ENCODE measurements around the gene FLT4. TPM values are rescaled to one million over a fixed set of nuclear protein-coding genes. Genes with fewer than 3 reads are reported as not detected.

FLT4 gene
- polyA plus RNA-seq, 2 donors: 2.8 to 4.0 TPM

- peaks cover 0 to 2% of the 10 kb centered on the region in 2 donors for H3K9me3 ChIP-seq (ENCODE audit: control insufficient read depth in 2 of 2, insufficient read depth in 1 of 2, low read depth in 1 of 2, low read length in 1 of 2)
- no peak overlapping the region for H3K4me3 ChIP-seq (ENCODE audit: low read depth in 1 of 2, low read length in 2 of 2)
- H3K4me1 ChIP-seq (ENCODE audit: control insufficient read depth in 2 of 2, insufficient read depth in 2 of 2, low read length in 1 of 2): peaks cover 6 to 9% of the 10 kb centered on the region in 2 donors
- H3K27ac ChIP-seq (ENCODE audit: low read depth in 2 of 2, low read length in 1 of 2): no peak overlapping the region
- 3% methylated on average over 43 to 44 of the region's 44 CpGs for WGBS, 2 donors
- H3K27me3 ChIP-seq (ENCODE audit: control insufficient read depth in 1 of 2, insufficient read depth in 2 of 2, low read length in 2 of 2): peaks cover 0 to 30% of the 10 kb centered on the region in 2 donors
- H3K36me3 ChIP-seq (ENCODE audit: control insufficient read depth in 2 of 2, insufficient read depth in 2 of 2, low read length in 1 of 2): no peaks in the 10 kb centered on the region
These were observed 59.4 kb downstream of the FLT4 start for GRCh38 chr5:180589771-180590542.

- peaks cover 0 to 3% of the 10 kb centered on the region in 2 donors for H3K9me3 ChIP-seq (ENCODE audit: control insufficient read depth in 2 of 2, insufficient read depth in 1 of 2, low read depth in 1 of 2, low read length in 1 of 2)
- peaks cover 0 to 26% of the 10 kb centered on the region in 2 donors for H3K27me3 ChIP-seq (ENCODE audit: control insufficient read depth in 1 of 2, insufficient read depth in 2 of 2, low read length in 2 of 2)
- peaks cover 6 to 9% of the 10 kb centered on the region in 2 donors for H3K4me1 ChIP-seq (ENCODE audit: control insufficient read depth in 2 of 2, insufficient read depth in 2 of 2, low read length in 1 of 2)
- 82 to 91% methylated on average over 10 of the region's 10 CpGs for WGBS, 2 donors
- no peak overlapping the region for H3K4me3 ChIP-seq (ENCODE audit: low read depth in 1 of 2, low read length in 2 of 2)
- H3K27ac ChIP-seq (ENCODE audit: low read depth in 2 of 2, low read length in 1 of 2): no peak overlapping the region
- no peaks in the 10 kb centered on the region for H3K36me3 ChIP-seq (ENCODE audit: control insufficient read depth in 2 of 2, insufficient read depth in 2 of 2, low read length in 1 of 2)
These were observed 62.5 kb downstream of the FLT4 start for GRCh38 chr5:180586870-180587269.

GRCh38 chr5:180586204-180586603 is 63.2 kb downstream of the FLT4 start:
- no peak overlapping the region for H3K27ac ChIP-seq (ENCODE audit: low read depth in 2 of 2, low read length in 1 of 2)
- 82 to 90% methylated on average over 3 of the region's 3 CpGs for WGBS, 2 donors
- H3K36me3 ChIP-seq (ENCODE audit: control insufficient read depth in 2 of 2, insufficient read depth in 2 of 2, low read length in 1 of 2): no peaks in the 10 kb centered on the region
- no peak overlapping the region for H3K4me3 ChIP-seq (ENCODE audit: low read depth in 1 of 2, low read length in 2 of 2)
- H3K4me1 ChIP-seq (ENCODE audit: control insufficient read depth in 2 of 2, insufficient read depth in 2 of 2, low read length in 1 of 2): peaks cover 6 to 9% of the 10 kb centered on the region in 2 donors
- H3K9me3 ChIP-seq (ENCODE audit: control insufficient read depth in 2 of 2, insufficient read depth in 1 of 2, low read depth in 1 of 2, low read length in 1 of 2): peaks cover 0 to 3% of the 10 kb centered on the region in 2 donors
- peaks cover 0 to 20% of the 10 kb centered on the region in 2 donors for H3K27me3 ChIP-seq (ENCODE audit: control insufficient read depth in 1 of 2, insufficient read depth in 2 of 2, low read length in 2 of 2)

- Histone ChIP-seq H3K4me3 (ENCODE audit: low read depth in 1 of 2, low read length in 2 of 2) (no peak overlapping the region), H3K27ac (ENCODE audit: low read depth in 2 of 2, low read length in 1 of 2) (no peak overlapping the region), H3K4me1 (ENCODE audit: control insufficient read depth in 2 of 2, insufficient read depth in 2 of 2, low read length in 1 of 2) (no peaks in the 10 kb centered on the region), H3K36me3 (ENCODE audit: control insufficient read depth in 2 of 2, insufficient read depth in 2 of 2, low read length in 1 of 2) (no peaks in the 10 kb centered on the region), H3K27me3 (ENCODE audit: control insufficient read depth in 1 of 2, insufficient read depth in 2 of 2, low read length in 2 of 2) (no peaks in the 10 kb centered on the region), H3K9me3 (ENCODE audit: control insufficient read depth in 2 of 2, insufficient read depth in 1 of 2, low read depth in 1 of 2, low read length in 1 of 2) (peaks cover 0 to 3% of the 10 kb centered on the region in 2 donors)
- 73 to 74% methylated on average over 2 of the region's 2 CpGs for WGBS, 2 donors
These were observed 65.7 kb downstream of the FLT4 start for GRCh38 chr5:180583738-180584137.

GRCh38 chr5:180580681-180581080 is 68.7 kb downstream of the FLT4 start:
- H3K9me3 ChIP-seq (ENCODE audit: control insufficient read depth in 2 of 2, insufficient read depth in 1 of 2, low read depth in 1 of 2, low read length in 1 of 2): peaks cover 0 to 3% of the 10 kb centered on the region in 2 donors
- 89 to 90% methylated on average over 6 of the region's 6 CpGs for WGBS, 2 donors

GRCh38 chr5:180575571-180575970 is 73.8 kb downstream of the FLT4 start:
- Histone ChIP-seq H3K27ac (ENCODE audit: low read depth in 2 of 2, low read length in 1 of 2) (no peak overlapping the region), H3K4me3 (ENCODE audit: low read depth in 1 of 2, low read length in 2 of 2) (no peak overlapping the region), H3K4me1 (ENCODE audit: control insufficient read depth in 2 of 2, insufficient read depth in 2 of 2, low read length in 1 of 2) (no peaks in the 10 kb centered on the region), H3K27me3 (ENCODE audit: control insufficient read depth in 1 of 2, insufficient read depth in 2 of 2, low read length in 2 of 2) (no peaks in the 10 kb centered on the region), H3K36me3 (ENCODE audit: control insufficient read depth in 2 of 2, insufficient read depth in 2 of 2, low read length in 1 of 2) (peaks cover 0 to 16% of the 10 kb centered on the region in 2 donors), H3K9me3 (ENCODE audit: control insufficient read depth in 2 of 2, insufficient read depth in 1 of 2, low read depth in 1 of 2, low read length in 1 of 2) (no peaks in the 10 kb centered on the region)
- 78 to 85% methylated on average over 2 of the region's 2 CpGs for WGBS, 2 donors

More at GRCh38 chr5:180580681-180581080, 68.7 kb downstream of the FLT4 start:
- no peaks in the 10 kb centered on the region for H3K4me1 ChIP-seq (ENCODE audit: control insufficient read depth in 2 of 2, insufficient read depth in 2 of 2, low read length in 1 of 2)
- H3K36me3 ChIP-seq (ENCODE audit: control insufficient read depth in 2 of 2, insufficient read depth in 2 of 2, low read length in 1 of 2): no peaks in the 10 kb centered on the region
- H3K27me3 ChIP-seq (ENCODE audit: control insufficient read depth in 1 of 2, insufficient read depth in 2 of 2, low read length in 2 of 2): no peaks in the 10 kb centered on the region
- no peak overlapping the region for H3K4me3 ChIP-seq (ENCODE audit: low read depth in 1 of 2, low read length in 2 of 2)
- no peak overlapping the region for H3K27ac ChIP-seq (ENCODE audit: low read depth in 2 of 2, low read length in 1 of 2)

- peaks cover 7 to 19% of the 10 kb centered on the region in 2 donors for H3K36me3 ChIP-seq (ENCODE audit: control insufficient read depth in 2 of 2, insufficient read depth in 2 of 2, low read length in 1 of 2)
- WGBS, 2 donors: 82 to 83% methylated on average over 8 of the region's 8 CpGs
- no peaks in the 10 kb centered on the region for H3K27me3 ChIP-seq (ENCODE audit: control insufficient read depth in 1 of 2, insufficient read depth in 2 of 2, low read length in 2 of 2)
- no peaks in the 10 kb centered on the region for H3K4me1 ChIP-seq (ENCODE audit: control insufficient read depth in 2 of 2, insufficient read depth in 2 of 2, low read length in 1 of 2)
- no peak overlapping the region for H3K4me3 ChIP-seq (ENCODE audit: low read depth in 1 of 2, low read length in 2 of 2)
- no peak overlapping the region for H3K27ac ChIP-seq (ENCODE audit: low read depth in 2 of 2, low read length in 1 of 2)
- H3K9me3 ChIP-seq (ENCODE audit: control insufficient read depth in 2 of 2, insufficient read depth in 1 of 2, low read depth in 1 of 2, low read length in 1 of 2): no peaks in the 10 kb centered on the region
These were observed 80.5 kb downstream of the FLT4 start for GRCh38 chr5:180568914-180569313.

- WGBS, 2 donors: 80 to 84% methylated on average over 3 of the region's 3 CpGs
- peaks cover 7 to 8% of the 10 kb centered on the region in 2 donors for H3K36me3 ChIP-seq (ENCODE audit: control insufficient read depth in 2 of 2, insufficient read depth in 2 of 2, low read length in 1 of 2)
- H3K4me3 ChIP-seq (ENCODE audit: low read depth in 1 of 2, low read length in 2 of 2): no peak overlapping the region
- no peaks in the 10 kb centered on the region for H3K27me3 ChIP-seq (ENCODE audit: control insufficient read depth in 1 of 2, insufficient read depth in 2 of 2, low read length in 2 of 2)
- no peaks in the 10 kb centered on the region for H3K9me3 ChIP-seq (ENCODE audit: control insufficient read depth in 2 of 2, insufficient read depth in 1 of 2, low read depth in 1 of 2, low read length in 1 of 2)
- H3K4me1 ChIP-seq (ENCODE audit: control insufficient read depth in 2 of 2, insufficient read depth in 2 of 2, low read length in 1 of 2): no peaks in the 10 kb centered on the region
- no peak overlapping the region for H3K27ac ChIP-seq (ENCODE audit: low read depth in 2 of 2, low read length in 1 of 2)
These were observed 85.4 kb downstream of the FLT4 start for GRCh38 chr5:180563994-180564393.

- Histone ChIP-seq H3K36me3 (ENCODE audit: control insufficient read depth in 2 of 2, insufficient read depth in 2 of 2, low read length in 1 of 2) (peaks cover 3% of the 10 kb centered on the region in 2 donors), H3K9me3 (ENCODE audit: control insufficient read depth in 2 of 2, insufficient read depth in 1 of 2, low read depth in 1 of 2, low read length in 1 of 2) (no peaks in the 10 kb centered on the region), H3K4me3 (ENCODE audit: low read depth in 1 of 2, low read length in 2 of 2) (no peak overlapping the region), H3K27me3 (ENCODE audit: control insufficient read depth in 1 of 2, insufficient read depth in 2 of 2, low read length in 2 of 2) (no peaks in the 10 kb centered on the region), H3K4me1 (ENCODE audit: control insufficient read depth in 2 of 2, insufficient read depth in 2 of 2, low read length in 1 of 2) (no peaks in the 10 kb centered on the region), H3K27ac (ENCODE audit: low read depth in 2 of 2, low read length in 1 of 2) (no peak overlapping the region)
- 95 to 97% methylated on average over 11 of the region's 11 CpGs for WGBS, 2 donors
These were observed 91.2 kb downstream of the FLT4 start for GRCh38 chr5:180558232-180558631.

All from esophagus (tissue), 2 donors.